IPS-NIHi7 (cell line): ENCODE results near the gene STRAP.
A peak's percentile ranks its signal among the peaks of the same experiment; 100 is the strongest.

Experiments
- DNase-seq: peaks from one replicate; pipeline ENCODE4 v3.0.0; 2012; ENCODE audit warnings: mixed read lengths; ENCODE audit errors: extremely low spot score

The STRAP gene, protein sequence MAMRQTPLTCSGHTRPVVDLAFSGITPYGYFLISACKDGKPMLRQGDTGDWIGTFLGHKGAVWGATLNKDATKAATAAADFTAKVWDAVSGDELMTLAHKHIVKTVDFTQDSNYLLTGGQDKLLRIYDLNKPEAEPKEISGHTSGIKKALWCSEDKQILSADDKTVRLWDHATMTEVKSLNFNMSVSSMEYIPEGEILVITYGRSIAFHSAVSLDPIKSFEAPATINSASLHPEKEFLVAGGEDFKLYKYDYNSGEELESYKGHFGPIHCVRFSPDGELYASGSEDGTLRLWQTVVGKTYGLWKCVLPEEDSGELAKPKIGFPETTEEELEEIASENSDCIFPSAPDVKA

DNA sequence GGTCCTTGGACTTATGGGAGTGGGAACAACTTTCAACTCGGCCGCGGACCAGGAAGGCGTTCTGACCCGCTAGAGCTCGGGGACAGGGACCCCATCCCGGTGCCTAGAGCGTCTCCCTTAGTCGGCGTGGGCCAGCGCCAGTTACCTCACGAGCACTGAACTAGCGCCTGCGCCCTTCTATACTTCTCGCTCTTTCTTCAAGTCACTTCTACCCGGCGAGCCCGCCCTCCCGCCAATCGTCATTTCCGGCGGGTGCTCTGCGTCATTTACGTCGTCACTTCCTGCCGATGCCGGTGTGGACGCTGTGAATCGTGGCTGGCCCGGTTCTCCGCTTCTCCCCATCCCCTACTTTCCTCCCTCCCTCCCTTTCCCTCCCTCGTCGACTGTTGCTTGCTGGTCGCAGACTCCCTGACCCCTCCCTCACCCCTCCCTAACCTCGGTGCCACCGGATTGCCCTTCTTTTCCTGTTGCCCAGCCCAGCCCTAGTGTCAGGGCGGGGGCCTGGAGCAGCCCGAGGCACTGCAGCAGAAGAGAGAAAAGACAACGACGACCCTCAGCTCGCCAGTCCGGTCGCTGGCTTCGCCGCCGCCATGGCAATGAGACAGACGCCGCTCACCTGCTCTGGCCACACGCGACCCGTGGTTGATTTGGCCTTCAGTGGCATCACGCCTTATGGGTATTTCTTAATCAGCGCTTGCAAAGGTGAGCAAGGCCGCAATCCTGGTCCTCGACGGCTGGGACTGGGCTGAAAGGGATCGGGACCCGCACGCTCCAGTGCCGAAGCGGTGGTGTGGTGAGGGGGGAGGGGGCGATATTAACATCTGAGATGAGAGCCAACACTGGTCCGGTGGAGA lies at the start of gene STRAP:
TSS of gene STRAP (plus strand) at position 270 of the 854 bp plus-strand sequence. CDS start at position 591, 321 bp downstream.
- peak; percentile 94 for DNase-seq

DNA sequence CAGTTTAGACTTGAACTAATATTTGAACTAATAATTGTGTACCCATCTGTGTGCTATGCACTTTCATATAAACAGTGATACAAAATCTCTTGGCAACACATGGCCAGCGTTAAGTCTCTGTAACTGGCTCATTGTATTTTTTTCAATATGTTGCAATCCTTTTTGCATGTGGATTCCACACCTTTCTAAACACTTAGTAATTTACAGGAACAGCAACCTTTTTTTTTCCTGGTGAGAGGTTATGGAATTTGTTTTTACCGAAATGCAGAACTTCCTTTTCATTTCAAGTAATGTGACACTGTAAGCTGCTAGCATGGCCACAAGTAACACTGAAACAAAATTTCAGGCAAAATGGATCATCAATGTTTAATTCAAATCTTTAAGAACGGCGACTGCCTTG lies 47.6 kb upstream of the STRAP start:
- DNase-seq = no peak

DNA sequence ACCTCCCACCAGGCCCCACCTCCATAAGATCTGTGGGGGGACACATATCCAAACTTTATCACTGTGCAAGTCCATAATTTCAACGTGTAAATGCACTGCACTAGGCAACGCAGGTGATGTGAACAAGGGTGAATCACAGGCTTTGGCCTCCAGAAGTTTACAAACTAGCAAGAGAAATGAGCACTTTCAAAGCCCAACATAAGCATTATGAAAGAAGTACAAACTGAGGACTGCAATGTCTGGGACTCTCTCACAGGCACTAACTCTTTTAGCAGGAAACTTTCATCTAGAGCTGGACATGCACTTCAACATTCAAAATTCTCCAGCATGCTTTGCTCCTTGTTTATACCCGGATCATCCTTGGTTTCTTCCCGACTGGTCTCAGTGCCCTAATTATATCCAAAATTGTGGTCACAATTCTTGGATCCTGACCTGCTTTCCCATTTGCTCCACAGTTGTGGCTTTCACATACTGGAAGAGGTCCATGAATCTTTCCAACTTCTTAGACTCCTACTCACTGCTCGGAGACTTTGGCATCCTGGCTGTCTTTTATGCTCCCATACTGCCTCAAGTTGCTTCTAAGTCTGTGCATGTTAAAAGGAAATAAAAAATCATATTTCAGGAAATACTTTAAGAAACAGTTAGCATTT lies 44.9 kb upstream of the STRAP start:
- DNase-seq = no peak

DNA sequence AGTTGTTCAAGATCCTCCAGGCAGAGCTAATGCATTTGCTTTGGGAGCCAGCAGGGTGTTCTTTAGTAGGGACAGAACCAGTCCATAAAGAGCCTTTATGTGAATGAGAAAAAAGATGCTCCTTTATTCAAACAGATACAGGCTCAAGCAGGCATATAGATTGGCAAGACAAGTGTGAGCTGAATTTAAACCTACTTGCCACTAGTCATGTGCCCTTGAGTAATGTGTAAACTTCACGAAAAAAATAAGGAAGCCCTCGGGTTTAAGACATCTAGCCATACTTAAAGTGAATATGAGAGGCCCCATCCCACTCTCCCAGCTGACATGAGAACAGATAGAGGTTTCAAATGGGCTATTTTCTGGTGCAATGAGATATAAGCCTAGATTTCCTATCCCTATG lies 43.1 kb upstream of the STRAP start:
- no peak for DNase-seq

DNA sequence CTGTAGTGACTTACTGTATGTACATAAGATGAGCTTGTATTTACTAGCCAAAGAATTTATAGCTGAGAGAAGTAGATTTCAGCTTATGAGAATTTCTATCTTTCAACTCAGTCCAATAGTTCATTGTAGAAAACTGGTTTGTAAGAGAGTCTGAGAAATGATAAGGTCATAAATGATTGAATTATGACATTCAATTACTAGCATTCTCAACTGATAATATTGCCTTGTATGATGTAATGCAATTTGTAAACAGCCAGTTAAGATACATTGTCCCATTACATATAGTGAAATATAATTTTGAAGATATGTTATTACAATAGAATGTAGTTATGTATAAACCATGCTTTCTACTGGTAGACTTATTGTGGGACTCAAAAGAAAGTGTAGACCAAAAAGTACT lies 42.5 kb upstream of the STRAP start:
- DNase-seq = no peak

DNA sequence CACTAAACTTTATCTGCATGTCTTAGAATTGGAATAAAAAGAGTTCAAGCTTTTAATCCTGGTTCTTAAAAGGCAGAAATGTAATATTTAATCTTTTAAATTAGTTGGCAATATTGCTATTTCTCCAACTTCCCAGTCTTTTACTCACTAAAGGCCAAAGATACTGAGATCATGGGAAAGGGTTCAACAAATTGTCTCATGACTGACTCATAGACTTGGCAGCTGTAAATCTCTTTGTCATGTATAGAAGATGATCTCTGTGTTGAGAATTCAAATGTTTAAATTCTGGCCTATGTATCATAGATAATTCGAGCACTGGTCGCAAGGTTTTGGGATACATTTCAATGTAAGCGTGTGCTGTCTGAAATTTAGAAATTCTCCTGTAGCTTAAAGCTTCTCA lies 40.1 kb upstream of the STRAP start:
- DNase-seq = no peak

DNA sequence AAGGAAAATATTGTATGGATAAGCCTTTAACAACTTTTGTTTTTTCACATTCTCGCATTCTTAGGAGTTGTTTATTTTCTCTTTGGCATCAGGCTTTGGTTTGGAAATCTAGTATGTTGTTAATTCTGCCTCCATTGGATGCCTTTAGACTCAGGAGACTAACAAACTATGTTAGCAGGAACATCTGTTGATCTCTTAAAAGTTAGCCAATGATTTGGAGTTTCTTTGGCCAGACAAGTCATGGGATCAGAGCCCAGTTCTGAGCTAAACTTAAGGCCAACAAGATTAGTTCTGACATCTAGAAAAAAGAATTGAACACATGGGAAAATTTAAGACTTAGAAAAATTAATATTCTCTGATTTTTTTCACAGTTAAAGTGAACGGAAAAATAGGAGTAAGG lies 35.3 kb upstream of the STRAP start:
- DNase-seq = no peak

DNA sequence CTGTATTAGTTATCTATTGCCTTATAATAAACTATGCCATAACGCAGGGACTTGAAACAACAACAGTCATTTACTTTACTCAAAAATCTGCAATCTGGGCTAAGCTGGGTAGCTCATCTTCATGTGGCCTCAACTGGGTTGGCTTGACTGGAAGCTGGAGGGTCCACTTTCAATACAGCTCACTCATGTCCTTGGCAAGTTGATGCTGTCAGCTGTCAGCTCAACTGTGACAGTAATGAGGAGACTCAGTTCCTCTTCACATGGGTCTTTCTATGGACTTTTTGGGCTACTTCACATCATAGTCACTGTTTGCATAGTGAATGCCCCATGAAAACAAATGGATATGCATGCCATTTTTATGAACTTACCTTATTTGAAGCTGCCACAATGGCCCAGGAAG lies 33.6 kb upstream of the STRAP start:
- no peak for DNase-seq

DNA sequence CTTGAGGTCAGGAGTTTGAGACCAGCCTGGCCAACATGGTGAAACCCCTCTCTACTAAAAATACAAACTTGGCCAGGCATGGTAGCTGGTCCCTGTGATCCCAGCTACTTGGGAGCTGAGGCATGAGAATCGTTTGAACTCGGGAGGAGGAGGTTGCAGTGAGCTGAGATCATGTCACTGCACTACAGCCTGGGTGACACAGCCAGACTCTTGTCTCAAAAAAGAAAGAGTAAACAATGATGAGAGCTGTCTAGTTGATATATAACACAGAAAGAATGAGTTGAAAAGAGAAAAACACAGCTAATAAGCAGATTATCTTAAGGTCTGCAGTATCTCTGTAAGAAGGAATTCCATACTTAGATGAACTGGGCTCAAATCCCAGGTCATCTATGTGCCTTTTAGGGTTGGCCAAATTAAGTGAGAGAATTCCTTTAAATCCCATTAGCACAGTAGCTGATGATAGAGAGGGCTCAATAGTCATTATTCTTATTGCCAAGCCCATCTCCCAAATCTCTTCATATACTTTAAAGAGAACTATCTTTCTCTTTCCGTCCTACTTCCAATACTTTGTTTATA lies 31.1 kb upstream of the STRAP start:
- no peak for DNase-seq

DNA sequence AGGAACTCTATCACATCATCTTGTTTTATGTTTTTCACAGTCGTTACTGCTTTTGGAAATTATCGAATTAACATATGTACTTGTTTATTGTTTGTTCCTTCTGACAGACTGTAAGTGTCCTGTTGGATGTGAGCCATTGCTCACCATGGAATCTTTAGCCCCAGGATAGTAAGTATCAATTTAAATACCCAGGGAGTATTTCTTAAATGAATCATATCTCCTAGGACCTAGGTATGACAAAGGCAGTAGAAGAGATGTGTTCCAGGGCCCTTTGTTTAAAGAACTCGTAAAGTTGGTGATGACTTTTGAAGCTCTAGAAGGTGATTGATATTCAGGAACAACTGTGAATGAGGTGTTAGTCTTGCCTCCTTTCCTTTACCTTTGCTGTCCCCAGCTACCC lies 30.3 kb upstream of the STRAP start:
- no peak for DNase-seq

DNA sequence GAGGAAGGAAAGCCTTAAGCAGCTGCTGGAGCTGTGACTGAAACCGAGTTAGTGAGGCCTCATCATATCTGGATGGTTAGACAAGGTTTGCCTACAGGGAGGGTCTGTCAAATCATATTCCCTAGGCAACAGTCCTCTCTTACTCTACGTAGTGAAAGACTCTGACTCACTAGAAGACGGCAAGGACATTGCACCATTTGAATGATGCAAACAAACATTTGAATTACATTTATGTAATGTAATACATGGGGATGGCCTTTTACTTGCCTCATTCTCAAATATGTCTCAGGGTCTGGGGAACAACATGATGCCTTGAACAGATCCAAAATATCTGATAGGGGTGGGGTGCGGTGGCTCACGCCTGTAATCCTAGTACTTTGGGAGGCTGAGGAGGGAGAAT lies 29.8 kb upstream of the STRAP start:
- DNase-seq = no peak

DNA sequence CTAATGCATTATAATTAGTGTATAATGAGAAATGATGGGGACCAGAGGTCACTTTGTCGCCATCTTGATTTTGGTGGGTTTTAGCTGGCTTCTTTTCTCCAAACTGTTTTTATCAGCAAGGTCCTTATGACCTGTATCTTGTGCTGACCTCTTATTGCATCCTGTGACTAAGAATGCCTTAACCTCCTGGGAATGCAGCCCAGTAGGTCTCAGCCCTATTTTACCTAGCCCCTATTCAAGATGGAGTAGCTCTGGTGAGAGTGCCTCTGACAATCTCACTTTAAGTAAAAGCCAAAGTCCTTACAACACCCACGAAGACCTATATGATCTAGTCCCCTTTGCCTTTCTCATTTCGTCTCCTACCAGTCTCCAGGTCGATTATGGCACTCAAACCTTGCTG lies 28.3 kb upstream of the STRAP start:
- no peak for DNase-seq

DNA sequence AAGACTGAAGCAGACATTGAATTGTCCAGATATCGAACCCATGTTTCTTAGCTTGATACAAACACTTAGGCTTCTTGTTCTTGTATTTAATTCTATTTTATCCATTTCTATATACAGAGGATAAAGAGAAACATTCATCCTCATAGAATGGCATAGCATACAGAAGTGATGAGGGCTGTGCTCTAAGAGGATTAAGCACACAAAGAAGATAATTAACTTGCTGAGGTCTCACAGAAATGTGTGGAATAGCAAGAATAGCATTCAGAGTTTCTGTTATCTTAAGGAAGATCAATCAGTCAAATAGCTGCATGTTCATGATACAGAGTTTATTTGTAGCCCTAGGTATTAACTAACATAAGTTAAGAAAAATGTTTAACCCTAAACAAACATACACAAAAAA lies 27.3 kb upstream of the STRAP start:
- DNase-seq = no peak

DNA sequence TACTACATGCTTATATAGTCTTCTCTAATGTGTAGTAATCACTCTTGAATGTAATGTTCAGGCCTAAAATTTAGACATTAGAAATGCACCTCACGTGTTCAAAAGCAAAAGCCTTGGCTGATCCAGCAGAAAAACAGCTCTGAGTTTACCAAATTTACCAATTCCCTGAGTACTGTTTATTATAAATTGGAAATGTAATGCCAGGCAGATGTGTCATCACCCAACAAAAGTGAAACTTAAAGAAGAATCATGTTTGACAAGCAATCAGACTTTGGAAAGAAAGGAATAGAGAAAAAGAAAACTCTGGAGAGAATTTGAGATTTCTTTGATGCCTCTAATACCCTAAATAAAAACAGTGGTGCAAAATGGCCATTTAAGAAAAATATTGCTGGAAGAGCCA lies 26.5 kb upstream of the STRAP start:
- no peak for DNase-seq

DNA sequence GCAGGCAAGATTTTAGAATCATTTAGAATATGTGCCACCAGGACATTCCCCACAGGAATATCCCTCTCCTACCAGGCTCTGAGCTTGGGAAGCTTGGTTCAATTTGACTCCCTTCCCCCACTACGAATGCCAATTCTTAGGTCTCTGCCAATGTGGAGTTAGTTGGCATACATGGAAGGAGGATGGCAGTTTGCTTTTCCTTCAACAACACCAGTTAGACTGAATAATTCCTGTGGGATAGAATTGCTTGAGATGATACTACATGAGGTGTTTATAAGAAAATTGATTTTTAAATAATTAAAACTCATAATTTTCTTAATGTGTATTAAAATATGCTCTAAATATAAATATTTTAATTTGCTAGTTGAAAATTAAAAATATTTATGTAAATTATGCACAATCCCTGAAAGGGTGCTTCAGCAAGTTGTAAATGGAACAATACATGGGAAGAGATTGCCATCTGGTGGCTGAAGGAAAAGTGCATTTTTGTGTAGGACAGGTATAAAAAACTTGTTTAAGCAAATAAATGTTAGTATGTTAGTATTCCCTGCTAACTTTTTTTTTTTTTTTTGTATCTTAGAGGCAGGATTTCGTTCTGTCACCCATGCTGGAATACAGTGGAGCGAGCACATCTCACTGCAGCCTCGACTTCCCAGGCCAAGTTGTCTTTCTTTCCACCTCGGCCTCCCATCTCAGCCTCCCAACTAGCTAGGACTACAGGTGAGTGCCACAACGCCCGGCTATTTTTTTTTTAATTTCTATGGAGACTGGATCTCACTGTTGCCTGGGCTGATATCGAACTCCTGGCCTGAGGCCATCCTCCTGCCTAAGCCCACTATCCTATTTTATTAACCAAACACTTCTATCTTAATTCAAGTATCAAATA lies 25.8 kb upstream of the STRAP start:
- peak; percentile 18 for DNase-seq

DNA sequence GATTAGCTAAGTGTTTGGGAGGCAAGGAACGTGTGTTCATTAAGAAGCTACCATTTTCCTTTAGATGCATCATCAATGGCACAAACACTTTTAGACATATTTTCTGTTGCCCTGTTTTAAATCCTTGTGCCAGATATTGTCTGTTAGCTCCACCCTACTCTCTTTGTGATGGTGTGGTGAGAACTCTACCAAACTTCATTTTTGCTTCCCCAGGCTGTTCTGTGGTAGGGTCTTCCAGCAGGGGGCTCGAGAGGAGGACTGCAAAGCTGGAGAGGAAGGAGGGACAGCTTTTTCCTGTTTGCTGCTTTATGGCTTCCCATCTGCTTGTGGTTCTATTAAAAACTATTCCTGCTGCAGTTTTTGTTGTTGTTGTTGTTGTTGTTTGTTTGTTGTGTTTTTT lies 23.8 kb upstream of the STRAP start:
- DNase-seq = peak; percentile 55

DNA sequence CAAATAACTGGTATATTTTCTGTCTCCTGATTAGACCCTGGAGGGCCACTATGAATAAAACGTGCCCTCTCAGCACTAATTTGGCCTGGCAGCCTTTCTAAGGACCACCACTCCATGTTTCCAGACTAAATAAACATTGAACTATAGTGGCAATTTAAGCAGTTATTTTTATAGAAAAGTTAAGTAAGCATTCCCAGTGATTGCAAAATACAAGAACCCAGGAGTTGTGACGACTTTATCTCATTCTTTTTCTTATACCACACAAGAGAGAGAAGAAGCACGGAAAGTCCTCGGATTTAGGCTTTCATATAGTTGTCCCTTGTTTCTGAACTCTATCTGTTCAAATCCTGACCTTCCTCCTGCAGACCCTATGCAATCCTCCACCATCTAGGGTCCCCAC lies 23.1 kb upstream of the STRAP start:
- no peak for DNase-seq

DNA sequence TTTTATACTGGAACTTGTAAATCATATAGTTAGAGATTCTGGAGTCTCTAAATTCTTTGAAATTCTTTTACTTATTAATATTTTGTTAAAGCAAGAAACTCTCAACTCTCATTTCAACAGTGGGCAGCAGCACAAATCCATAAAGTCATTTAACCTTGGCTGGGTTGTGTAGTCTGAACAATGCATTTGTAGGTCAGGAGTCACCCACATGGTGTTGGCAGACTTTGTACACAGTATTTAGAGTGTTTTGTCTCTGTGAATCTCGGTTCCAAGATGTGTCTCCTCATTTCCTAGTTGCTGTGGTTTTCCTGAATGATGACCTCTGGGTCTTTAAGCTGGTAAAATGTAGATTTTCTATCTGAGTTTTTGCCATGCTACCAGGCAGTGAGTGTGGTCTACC lies 20.8 kb upstream of the STRAP start:
- DNase-seq = no peak

DNA sequence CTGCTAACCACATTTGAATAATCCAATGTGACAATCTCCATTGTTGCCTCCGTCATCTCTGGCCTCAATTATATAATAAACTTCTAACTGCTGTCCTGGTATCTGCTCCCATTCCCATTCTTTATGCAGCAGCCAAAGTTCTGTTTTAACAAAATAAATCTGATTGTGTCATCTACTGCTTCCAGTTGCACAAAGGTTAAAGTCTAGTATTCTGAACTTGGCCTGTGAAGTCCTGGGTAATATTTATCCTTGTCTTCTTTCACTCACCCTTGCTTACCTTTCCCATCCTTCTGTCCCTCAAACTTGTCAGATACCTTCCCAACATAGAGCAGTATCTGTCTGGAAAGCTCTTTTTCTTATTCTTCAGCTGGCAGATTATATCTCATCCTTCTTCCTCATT lies 19.3 kb upstream of the STRAP start:
- DNase-seq = no peak

DNA sequence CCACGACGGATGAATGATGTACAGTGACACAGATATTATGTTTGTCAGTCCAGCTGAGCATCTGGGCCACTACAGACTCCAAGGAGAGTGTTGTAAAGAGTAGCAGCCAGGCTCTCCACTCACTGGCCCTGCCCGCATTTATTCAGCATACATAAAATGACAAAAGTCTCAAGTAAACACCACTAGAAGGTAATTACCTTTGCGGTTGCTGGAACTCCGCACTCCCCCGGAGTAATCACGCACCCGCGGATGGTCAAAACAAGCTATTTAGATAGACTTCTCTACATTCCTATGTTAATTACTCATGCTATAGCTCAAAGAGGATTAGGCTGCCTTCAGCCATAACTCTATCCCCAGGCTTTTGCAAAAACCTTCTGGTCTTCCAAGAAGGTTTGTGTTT lies 18.8 kb upstream of the STRAP start:
- no peak for DNase-seq

DNA sequence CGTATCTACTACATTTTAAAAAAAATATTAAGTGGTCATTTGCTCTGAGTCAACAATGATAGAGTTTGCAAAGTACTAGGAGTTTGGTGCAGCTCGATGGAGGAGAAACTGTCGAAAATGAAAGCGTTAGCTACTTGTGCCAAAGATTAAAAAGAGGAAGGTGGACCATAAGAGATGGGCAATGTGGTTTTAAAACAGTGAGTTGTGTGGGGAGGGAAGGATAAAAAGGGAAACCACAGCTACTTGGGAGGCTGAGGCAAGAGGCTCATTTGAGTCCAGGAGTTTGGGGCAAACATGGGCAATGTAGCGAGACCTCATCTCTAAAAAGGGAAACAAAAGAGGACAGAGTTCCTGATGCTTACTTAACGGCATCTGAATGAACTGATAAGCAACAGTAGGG lies 18.2 kb upstream of the STRAP start:
- no peak for DNase-seq
